SW480 (cell line): ENCODE results near the gene VKORC1.
A peak's percentile ranks its signal among the peaks of the same experiment; 100 is the strongest.

Experiments
- DNase-seq: peaks from one replicate; pipeline ENCODE4 v3.0.0-alpha.2; 2016; ENCODE audit warnings: low spot score

The VKORC1 gene

DNA sequence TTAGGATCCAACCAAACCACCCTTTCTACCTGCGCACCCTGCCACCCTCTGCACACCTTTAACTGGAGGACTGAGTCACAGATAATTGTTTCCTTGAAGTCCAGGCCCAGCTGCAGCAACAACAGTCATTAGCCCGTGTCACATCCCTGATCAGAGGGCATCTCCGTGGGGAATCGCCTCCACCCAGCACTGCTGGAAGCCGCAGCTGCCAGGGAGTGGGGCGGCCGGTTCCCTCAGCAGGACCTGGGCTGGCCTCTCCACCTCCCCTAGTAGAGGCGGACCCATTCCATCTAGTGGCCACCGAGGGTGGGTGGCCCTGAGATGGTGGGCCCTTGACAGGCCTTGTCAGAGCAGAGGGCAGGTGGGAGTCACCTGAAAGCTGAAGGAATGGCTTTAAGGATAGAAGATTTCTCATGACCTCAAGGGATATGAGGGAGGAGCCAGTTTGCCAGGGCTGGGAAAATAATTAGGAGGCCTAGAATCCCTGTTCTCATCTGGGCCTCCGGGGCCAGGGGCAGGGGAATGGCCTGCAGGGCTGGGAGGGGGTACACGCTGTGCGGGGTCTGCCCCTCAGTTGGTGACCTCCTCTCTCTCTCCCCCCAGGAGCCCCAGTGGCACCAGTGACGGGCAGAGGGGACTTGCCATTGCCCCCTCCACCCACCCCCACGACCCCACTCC, 12.1 kb downstream of the VKORC1 start:
- DNase-seq: peak; percentile 14

DNA sequence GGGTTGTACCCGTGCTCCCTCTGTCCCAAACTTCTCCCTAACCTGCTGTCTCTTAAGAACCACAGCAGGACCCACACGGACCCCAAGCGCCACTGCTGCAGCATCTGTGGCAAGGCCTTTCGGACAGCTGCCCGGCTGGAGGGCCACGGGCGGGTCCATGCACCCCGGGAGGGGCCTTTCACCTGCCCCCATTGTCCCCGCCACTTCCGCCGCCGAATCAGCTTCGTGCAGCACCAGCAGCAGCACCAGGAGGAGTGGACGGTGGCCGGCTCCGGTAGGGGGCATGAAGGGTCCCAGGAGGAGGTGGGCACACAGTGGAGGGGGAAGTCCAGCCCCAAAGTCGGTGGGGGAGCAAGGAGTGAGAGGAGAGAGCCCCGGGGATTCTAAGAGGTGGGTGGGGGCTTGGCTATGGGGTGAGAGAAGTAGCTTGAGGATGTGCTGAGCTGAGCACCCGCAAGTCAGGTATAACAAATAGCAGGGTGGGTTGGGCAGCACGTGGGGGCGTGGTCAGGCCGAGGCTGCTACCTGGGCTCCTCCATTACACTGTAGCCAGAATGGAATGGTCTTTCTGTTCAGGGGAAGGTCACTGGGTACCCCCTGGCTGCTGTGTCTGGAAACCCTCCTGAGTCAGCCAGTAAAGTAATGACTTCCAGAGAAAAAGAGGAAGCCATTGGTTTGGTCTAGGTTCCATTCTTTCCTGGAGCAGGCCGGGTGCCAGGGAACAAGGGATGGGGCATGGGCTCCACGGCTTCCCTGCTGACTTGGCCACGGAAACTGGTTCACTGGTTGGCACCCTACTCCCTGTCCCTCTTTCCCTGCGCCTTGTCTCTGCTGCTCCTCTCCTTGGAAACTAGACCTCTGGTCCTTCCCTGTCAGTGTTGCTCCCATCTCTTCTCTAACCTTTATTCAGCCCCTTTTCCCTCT, 12.9 kb downstream of the VKORC1 start:
- no peak for DNase-seq

GRCh38 chr16:31080756-31081419, 13.7 kb downstream of the VKORC1 start:
- no peak for DNase-seq

DNA sequence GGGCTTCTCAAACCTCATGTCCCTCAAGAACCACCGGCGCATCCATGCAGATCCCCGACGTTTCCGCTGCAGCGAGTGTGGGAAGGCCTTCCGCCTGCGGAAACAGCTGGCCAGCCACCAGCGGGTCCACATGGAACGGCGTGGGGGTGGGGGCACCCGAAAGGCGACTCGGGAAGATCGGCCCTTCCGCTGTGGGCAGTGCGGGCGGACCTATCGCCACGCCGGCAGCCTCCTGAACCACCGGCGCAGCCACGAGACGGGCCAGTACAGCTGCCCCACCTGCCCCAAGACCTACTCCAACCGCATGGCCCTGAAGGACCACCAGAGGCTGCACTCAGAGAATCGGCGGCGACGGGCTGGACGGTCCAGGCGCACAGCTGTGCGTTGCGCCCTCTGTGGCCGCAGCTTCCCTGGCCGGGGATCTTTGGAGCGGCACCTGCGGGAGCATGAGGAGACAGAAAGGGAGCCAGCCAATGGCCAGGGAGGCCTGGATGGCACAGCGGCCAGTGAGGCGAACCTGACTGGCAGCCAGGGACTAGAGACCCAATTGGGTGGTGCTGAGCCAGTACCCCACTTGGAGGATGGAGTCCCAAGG, 14.5 kb downstream of the VKORC1 start:
- no peak for DNase-seq

DNA sequence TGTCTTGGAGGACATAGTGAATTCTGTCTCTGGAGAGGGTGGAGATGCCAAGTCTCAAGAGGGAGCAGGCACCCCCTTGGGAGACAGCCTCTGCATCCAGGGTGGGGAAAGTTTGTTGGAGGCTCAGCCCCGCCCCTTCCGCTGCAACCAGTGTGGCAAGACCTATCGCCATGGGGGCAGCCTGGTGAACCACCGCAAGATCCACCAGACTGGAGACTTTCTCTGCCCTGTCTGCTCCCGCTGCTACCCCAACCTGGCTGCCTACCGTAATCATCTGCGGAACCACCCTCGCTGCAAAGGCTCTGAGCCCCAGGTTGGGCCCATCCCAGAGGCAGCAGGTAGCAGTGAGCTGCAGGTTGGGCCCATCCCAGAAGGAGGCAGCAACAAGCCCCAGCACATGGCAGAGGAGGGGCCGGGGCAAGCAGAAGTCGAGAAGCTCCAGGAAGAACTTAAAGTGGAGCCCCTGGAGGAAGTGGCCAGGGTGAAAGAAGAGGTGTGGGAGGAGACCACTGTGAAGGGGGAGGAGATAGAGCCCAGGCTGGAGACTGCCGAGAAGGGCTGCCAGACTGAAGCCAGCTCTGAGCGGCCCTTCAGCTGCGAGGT, 15.2 kb downstream of the VKORC1 start:
- DNase-seq: no peak

DNA sequence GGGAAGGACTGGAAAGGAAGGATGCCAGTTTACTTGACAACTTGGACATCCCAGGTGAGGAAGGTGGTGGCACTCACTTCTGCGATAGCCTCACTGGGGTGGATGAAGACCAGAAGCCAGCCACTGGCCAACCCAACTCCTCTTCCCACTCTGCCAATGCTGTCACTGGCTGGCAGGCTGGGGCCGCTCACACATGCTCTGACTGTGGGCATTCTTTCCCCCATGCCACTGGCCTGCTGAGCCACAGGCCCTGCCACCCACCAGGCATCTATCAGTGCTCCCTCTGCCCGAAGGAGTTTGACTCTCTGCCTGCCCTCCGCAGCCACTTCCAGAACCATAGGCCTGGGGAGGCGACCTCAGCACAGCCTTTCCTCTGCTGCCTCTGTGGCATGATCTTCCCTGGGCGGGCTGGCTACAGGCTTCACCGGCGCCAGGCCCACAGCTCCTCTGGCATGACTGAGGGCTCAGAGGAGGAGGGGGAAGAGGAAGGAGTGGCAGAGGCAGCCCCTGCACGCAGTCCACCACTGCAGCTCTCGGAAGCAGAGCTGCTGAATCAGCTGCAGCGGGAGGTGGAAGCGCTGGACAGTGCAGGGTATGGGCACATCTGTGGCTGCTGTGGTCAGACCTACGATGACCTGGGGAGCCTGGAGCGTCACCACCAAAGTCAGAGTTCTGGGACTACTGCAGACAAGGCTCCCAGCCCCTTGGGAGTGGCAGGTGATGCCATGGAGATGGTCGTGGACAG, 15.8 kb downstream of the VKORC1 start:
- no peak for DNase-seq

DNA sequence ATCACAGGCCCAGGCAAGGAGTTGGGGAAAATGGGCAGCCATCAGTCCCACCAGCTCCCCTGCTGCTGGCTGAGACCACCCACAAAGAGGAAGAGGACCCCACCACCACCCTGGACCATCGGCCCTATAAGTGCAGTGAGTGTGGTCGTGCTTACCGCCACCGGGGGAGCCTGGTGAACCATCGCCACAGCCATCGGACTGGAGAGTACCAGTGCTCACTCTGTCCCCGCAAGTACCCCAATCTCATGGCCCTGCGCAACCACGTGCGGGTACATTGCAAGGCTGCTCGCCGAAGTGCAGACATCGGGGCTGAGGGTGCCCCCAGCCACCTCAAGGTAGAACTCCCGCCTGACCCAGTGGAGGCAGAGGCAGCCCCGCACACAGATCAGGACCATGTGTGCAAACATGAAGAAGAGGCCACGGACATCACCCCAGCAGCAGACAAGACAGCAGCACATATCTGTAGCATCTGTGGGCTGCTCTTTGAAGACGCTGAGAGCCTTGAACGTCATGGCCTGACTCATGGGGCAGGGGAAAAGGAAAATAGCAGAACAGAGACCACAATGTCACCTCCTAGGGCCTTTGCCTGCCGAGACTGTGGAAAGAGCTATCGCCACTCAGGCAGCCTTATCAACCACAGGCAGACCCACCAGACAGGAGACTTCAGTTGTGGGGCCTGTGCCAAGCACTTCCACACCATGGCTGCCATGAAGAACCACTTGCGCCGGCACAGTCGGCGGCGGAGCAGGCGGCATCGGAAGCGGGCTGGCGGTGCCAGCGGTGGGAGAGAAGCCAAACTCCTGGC, 16.8 kb downstream of the VKORC1 start:
- no peak for DNase-seq

DNA sequence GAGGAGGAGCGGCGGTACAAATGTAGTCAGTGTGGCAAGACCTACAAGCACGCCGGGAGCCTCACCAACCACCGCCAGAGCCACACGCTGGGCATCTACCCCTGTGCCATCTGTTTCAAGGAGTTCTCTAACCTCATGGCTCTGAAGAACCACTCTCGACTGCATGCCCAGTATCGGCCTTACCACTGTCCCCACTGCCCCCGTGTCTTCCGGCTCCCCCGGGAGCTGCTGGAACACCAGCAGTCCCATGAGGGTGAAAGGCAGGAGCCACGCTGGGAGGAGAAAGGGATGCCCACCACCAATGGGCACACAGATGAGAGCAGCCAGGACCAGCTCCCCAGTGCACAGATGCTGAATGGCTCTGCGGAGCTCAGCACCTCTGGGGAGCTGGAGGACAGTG, 17.6 kb downstream of the VKORC1 start:
- DNase-seq: no peak

- DNase-seq: no peak
Measured at GRCh38 chr16:31076319-31076718, 18.3 kb downstream of the VKORC1 start.

GRCh38 chr16:31074814-31075183, 19.8 kb downstream of the VKORC1 start:
- no peak for DNase-seq

GRCh38 chr16:31073970-31074813, 20.4 kb downstream of the VKORC1 start, which contains the start of the genes ZNF646 and ZNF668:
TSS of gene ZNF646 (plus strand) at chr16:31074422. CDS start at chr16:31076325, 1,903 bp downstream.
TSS of gene ZNF668 (minus strand) at chr16:31074240. CDS start at chr16:31064459, 9,781 bp downstream.
- DNase-seq: peak; percentile 99

GRCh38 chr16:31073142-31073969, 21.2 kb downstream of the VKORC1 start:
- peak; percentile 86 for DNase-seq

DNA sequence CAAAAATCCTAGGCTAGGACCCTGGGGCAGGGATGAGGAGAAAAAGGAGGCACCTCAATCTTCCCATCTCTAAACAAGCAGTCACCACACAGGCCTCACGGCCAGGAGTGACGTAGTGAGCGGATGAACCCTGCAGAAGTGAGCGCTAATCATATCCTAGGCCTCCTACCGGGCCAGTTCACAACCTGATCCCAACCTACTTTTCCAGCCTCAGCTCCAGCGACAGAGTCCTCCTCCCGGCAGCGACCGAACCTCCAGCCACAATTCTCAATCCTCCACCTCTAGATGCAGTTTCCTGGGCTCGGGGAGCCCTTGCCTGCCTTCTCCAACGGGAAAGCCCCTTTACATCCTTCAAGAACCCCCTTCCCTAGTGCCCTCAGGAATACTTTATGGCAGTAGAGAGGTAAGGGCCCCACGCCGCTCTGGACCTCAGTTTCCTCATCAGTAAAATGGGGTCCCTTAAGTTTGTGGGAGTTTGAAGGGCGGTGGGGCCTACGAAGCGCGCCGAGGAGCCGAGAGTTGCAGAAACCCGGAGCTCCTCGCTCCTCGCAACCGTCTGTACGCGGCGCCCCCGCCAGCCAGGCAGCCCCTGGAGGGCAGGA, 22.0 kb downstream of the VKORC1 start:
- no peak for DNase-seq

DNA sequence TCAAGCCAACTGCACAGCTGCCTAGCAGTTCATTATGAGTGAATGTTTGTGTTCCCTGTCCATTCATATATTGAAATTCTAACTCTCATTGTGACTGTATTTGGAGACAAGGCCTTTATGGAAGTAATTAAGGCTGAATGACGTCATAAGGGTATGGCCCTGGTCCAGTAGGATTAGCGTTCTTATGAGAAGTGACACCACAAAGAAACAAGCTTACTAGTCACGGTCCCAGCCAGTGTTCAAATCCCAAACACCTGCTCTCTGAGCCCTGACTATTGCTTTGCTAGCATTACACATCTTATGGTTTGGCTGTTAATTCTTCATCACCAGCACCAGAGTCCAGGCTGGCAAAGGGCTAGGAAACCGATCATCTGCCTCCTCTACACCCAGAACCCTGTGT, 22.7 kb downstream of the VKORC1 start:
- no peak for DNase-seq

GRCh38 chr16:31067342-31067741, 27.3 kb downstream of the VKORC1 start:
- DNase-seq: no peak

DNA sequence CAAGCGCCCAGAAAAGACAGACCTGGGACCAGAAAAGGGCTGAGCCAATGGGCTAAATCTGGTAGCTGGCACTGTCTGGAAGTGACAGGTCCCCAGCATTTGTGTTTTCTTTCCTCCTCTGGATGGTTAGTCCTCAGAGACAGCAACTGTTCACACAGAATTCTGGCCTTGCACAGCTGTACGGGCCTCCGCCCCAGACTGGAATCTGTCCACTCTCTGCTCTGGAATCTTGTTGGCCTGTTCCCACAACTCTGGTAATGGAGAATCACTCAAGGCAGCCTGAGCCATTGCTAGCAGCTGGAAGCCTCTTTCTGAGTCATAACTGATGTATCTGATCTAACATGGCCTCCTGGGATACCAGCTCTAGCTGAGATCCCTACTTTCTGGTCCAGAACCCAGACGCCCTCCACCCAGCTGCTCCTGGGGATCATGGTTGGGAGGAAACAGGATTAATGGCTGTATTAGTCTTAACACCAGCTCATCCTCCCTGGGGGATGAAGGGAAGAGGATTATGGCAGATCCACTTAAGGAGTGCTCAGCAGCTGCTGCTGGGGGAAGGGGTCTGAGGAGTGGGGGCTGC, 29.6 kb downstream of the VKORC1 start:
- DNase-seq: peak; percentile 44

GRCh38 chr16:31063843-31064611, 30.6 kb downstream of the VKORC1 start:
- DNase-seq: no peak
